ENCODE results near the gene CLASRP. TPM values are rescaled to one million over a fixed set of nuclear protein-coding genes. Genes with fewer than 3 reads are reported as not detected.

Gene CLASRP
- total RNA-seq, 1 experiment from 2014 or later: 51.8 TPM

- DNase-seq (ENCODE audit: low read depth in 1 of 2, low spot score in 2 of 2): no peak
- peaks cover 8% of the 10 kb centered on the region for H3K4me1 ChIP-seq (replicated peaks)
- H3K36me3 ChIP-seq: peaks cover 60% of the 10 kb centered on the region
- no peak overlapping the region for H3K4me3 ChIP-seq
- H3K27me3 ChIP-seq (replicated peaks): no peaks in the 10 kb centered on the region
- no peaks in the 10 kb centered on the region for H3K9me3 ChIP-seq (replicated peaks)
- H3K27ac ChIP-seq: no peak overlapping the region
These were observed 3.1 kb upstream of the CLASRP start for GRCh38 chr19:45035755-45036154.

- DNase-seq (ENCODE audit: low read depth in 1 of 2, low spot score in 2 of 2): no peak
- H3K9me3 ChIP-seq (replicated peaks): no peaks in the 10 kb centered on the region
- H3K36me3 ChIP-seq: peaks cover 66% of the 10 kb centered on the region
- H3K27me3 ChIP-seq (replicated peaks): no peaks in the 10 kb centered on the region
- H3K4me1 ChIP-seq (replicated peaks): peaks cover 8% of the 10 kb centered on the region
- no peak overlapping the region for H3K27ac ChIP-seq
- H3K4me3 ChIP-seq: no peak overlapping the region
These were observed 1.3 kb upstream of the CLASRP start for GRCh38 chr19:45037393-45038169.

GRCh38 chr19:45040059-45040771 is 1.4 kb downstream of the CLASRP start:
- Histone ChIP-seq H3K27me3 (replicated peaks) (no peaks in the 10 kb centered on the region), H3K9me3 (replicated peaks) (no peaks in the 10 kb centered on the region), H3K4me1 (replicated peaks) (peaks cover 8% of the 10 kb centered on the region), H3K36me3 (peaks cover 73% of the 10 kb centered on the region), H3K4me3 (peak overlapping the region; percentile 93; the same call in 1 of the 2 replicates), H3K27ac (no peak overlapping the region)
- no peak for DNase-seq (ENCODE audit: low read depth in 1 of 2, low spot score in 2 of 2)

GRCh38 chr19:45041125-45041524 is 2.3 kb downstream of the CLASRP start:
- no peak overlapping the region for H3K27ac ChIP-seq
- no peaks in the 10 kb centered on the region for H3K27me3 ChIP-seq (replicated peaks)
- H3K36me3 ChIP-seq: peaks cover 75% of the 10 kb centered on the region
- DNase-seq (ENCODE audit: low read depth in 1 of 2, low spot score in 2 of 2): no peak
- H3K4me3 ChIP-seq: no peak overlapping the region
- H3K4me1 ChIP-seq (replicated peaks): peaks cover 8% of the 10 kb centered on the region
- H3K9me3 ChIP-seq (replicated peaks): no peaks in the 10 kb centered on the region

- Histone ChIP-seq H3K4me3 (no peak overlapping the region), H3K36me3 (peaks cover 68% of the 10 kb centered on the region), H3K27ac (no peak overlapping the region), H3K27me3 (replicated peaks) (no peaks in the 10 kb centered on the region), H3K9me3 (replicated peaks) (no peaks in the 10 kb centered on the region), H3K4me1 (replicated peaks) (no peaks in the 10 kb centered on the region)
- DNase-seq (ENCODE audit: low read depth in 1 of 2, low spot score in 2 of 2): no peak
These were observed 7.0 kb downstream of the CLASRP start for GRCh38 chr19:45045671-45046353.

- no peaks in the 10 kb centered on the region for H3K4me1 ChIP-seq (replicated peaks)
These were observed 7.5 kb downstream of the CLASRP start for GRCh38 chr19:45046355-45046754.

GRCh38 chr19:45047188-45047797 is 8.4 kb downstream of the CLASRP start:
- no peaks in the 10 kb centered on the region for H3K9me3 ChIP-seq (replicated peaks)
- no peak for DNase-seq (ENCODE audit: low read depth in 1 of 2, low spot score in 2 of 2)
- H3K27me3 ChIP-seq (replicated peaks): no peaks in the 10 kb centered on the region
- H3K36me3 ChIP-seq: peaks cover 61% of the 10 kb centered on the region
- H3K27ac ChIP-seq: no peak overlapping the region
- H3K4me1 ChIP-seq (replicated peaks): no peaks in the 10 kb centered on the region
- no peak overlapping the region for H3K4me3 ChIP-seq

More at GRCh38 chr19:45046355-45046754, 7.5 kb downstream of the CLASRP start:
- H3K27ac ChIP-seq: no peak overlapping the region
- H3K4me3 ChIP-seq: no peak overlapping the region
- H3K9me3 ChIP-seq (replicated peaks): no peaks in the 10 kb centered on the region
- no peaks in the 10 kb centered on the region for H3K27me3 ChIP-seq (replicated peaks)
- peaks cover 64% of the 10 kb centered on the region for H3K36me3 ChIP-seq
- no peak for DNase-seq (ENCODE audit: low read depth in 1 of 2, low spot score in 2 of 2)

GRCh38 chr19:45049073-45049736 is 10.4 kb downstream of the CLASRP start:
- no peaks in the 10 kb centered on the region for H3K9me3 ChIP-seq (replicated peaks)
- no peak for DNase-seq (ENCODE audit: low read depth in 1 of 2, low spot score in 2 of 2)
- no peaks in the 10 kb centered on the region for H3K27me3 ChIP-seq (replicated peaks)
- no peak overlapping the region for H3K4me3 ChIP-seq
- peaks cover 65% of the 10 kb centered on the region for H3K36me3 ChIP-seq
- H3K4me1 ChIP-seq (replicated peaks): no peaks in the 10 kb centered on the region
- H3K27ac ChIP-seq: no peak overlapping the region

GRCh38 chr19:45050036-45050435 is 11.2 kb downstream of the CLASRP start:
- Histone ChIP-seq H3K36me3 (peaks cover 65% of the 10 kb centered on the region), H3K4me3 (no peak overlapping the region), H3K9me3 (replicated peaks) (no peaks in the 10 kb centered on the region), H3K27ac (no peak overlapping the region), H3K4me1 (replicated peaks) (no peaks in the 10 kb centered on the region), H3K27me3 (replicated peaks) (no peaks in the 10 kb centered on the region)
- DNase-seq (ENCODE audit: low read depth in 1 of 2, low spot score in 2 of 2): no peak

- no peak for DNase-seq (ENCODE audit: low read depth in 1 of 2, low spot score in 2 of 2)
- Histone ChIP-seq H3K4me1 (replicated peaks) (no peaks in the 10 kb centered on the region), H3K27ac (no peak overlapping the region), H3K9me3 (replicated peaks) (no peaks in the 10 kb centered on the region), H3K36me3 (peaks cover 65% of the 10 kb centered on the region), H3K4me3 (no peak overlapping the region), H3K27me3 (replicated peaks) (no peaks in the 10 kb centered on the region)
These were observed 13.2 kb downstream of the CLASRP start for GRCh38 chr19:45051929-45052579.

GRCh38 chr19:45056831-45057230 is 18.0 kb downstream of the CLASRP start:
- no peak for DNase-seq (ENCODE audit: low read depth in 1 of 2, low spot score in 2 of 2)
- Histone ChIP-seq H3K36me3 (peaks cover 99% of the 10 kb centered on the region), H3K4me1 (replicated peaks) (no peaks in the 10 kb centered on the region; the same call in 1 of the 2 replicates), H3K9me3 (replicated peaks) (no peaks in the 10 kb centered on the region), H3K27ac (no peak overlapping the region), H3K27me3 (replicated peaks) (no peaks in the 10 kb centered on the region), H3K4me3 (no peak overlapping the region)

- Histone ChIP-seq H3K4me3 (no peak overlapping the region), H3K4me1 (replicated peaks) (no peaks in the 10 kb centered on the region; the same call in 1 of the 2 replicates), H3K36me3 (peaks cover 100% of the 10 kb centered on the region)
These were observed 18.6 kb downstream of the CLASRP start for GRCh38 chr19:45057444-45057843.

More at GRCh38 chr19:45057444-45057843, 18.6 kb downstream of the CLASRP start:
- no peak for DNase-seq (ENCODE audit: low read depth in 1 of 2, low spot score in 2 of 2)
- H3K27me3 ChIP-seq (replicated peaks): no peaks in the 10 kb centered on the region
- H3K9me3 ChIP-seq (replicated peaks): no peaks in the 10 kb centered on the region
- no peak overlapping the region for H3K27ac ChIP-seq
